Prostate gland (tissue), 2 donors: ENCODE measurements around the gene RASAL2. TPM values are rescaled to one million over a fixed set of nuclear protein-coding genes. Genes with fewer than 3 reads are reported as not detected.
"Not testable (repeated sequence)": the region's sequence is repeated elsewhere in the genome, so short reads cannot be mapped to it uniquely, and the experiment has no call there.

Experiments used
- DNase-seq: peaks from one replicate; pipeline ENCODE4 v3.0.0-alpha.2; 2019; ENCODE audit warnings: low spot score
- H3K27ac ChIP-seq, 2 donors: fragments of 200-600 bp; sonication (generic); 2 replicates each; pipeline ENCODE4 v1.5.1; 2017 to 2019
- H3K27me3 ChIP-seq: fragments of 200-600 bp; sonication (generic); replicated peaks from 2 replicates; pipeline ENCODE4 v1.5.1; 2019; ENCODE audit not compliant: insufficient read depth
- H3K36me3 ChIP-seq, 2 donors: fragments of 200-600 bp; sonication (generic); 1 replicate in 1 of 2; 2 replicates in 1 of 2; pipeline versions ENCODE4 v1.5.1 to v1.8.1; 2017 to 2019
- H3K4me1 ChIP-seq: fragments of 200-600 bp; sonication (generic); replicated peaks from 2 replicates; pipeline ENCODE4 v1.5.1; 2019
- H3K4me3 ChIP-seq, 2 donors: fragments of 200-600 bp; sonication (generic); 2 replicates each; pipeline ENCODE4 v1.5.1; 2017 to 2019
- H3K9me3 ChIP-seq: fragments of 200-600 bp; sonication (generic); 2 replicates; pipeline ENCODE4 v1.5.1; 2017
- CTCF ChIP-seq, 4 experiments: fragments of 200-600 bp in 2 of 4; fragments of 450-650 bp in 2 of 4; sonication (generic) in 2 of 4; IDR thresholded peaks; 1 replicate in 3 of 4; 2 replicates in 1 of 4; pipeline ENCODE4 v1.5.1; 2016 to 2019; ENCODE audit warnings: antibody characterized with exemption in 4 of 4, mild to moderate bottlenecking in 2 of 4, moderate library complexity in 2 of 4
- POLR2A ChIP-seq: fragments of 450-650 bp; IDR thresholded peaks from one replicate; pipeline ENCODE4 v1.6.1; 2016; ENCODE audit warnings: antibody characterized with exemption, mild to moderate bottlenecking
- POLR2AphosphoS5 ChIP-seq: sonication (generic); formaldehyde crosslinking; IDR thresholded peaks from one replicate; pipeline ENCODE4 v1.6.1; 2017; ENCODE audit warnings: antibody characterized with exemption
- WGBS: methylation state at CpG from one replicate; pipeline ENCODE4 v1.1.5; 2018; 5-methylcytosine and 5-hydroxymethylcytosine counted together
- intact Hi-C: fragments of 100-400 bp; cut with DNase I; formaldehyde crosslinking; loops from one replicate; pipeline ENCODE4 v1.14.2; 2022
- total RNA-seq, 2 donors: library from RNA; depleted of rRNA; stranded (reverse); fragments of >200 nt; gene quantifications; one replicate each; pipeline ENCODE4 v1.1.0, GENCODE V29; 2016

Gene RASAL2
- total RNA-seq, 2 donors from 2014 or later, result 9.2 to 36.9 TPM

- no peaks in the 10 kb centered on the region for H3K27me3 ChIP-seq
- no peak for TF ChIP-seq POLR2A
- no peak for TF ChIP-seq CTCF (IDR thresholded peaks at IDR 0.05)
- no peak for TF ChIP-seq POLR2AphosphoS5
- no peaks in the 10 kb centered on the region for H3K9me3 ChIP-seq
- H3K4me1 ChIP-seq, result no peaks in the 10 kb centered on the region
- no peaks in the 10 kb centered on the region for H3K36me3 ChIP-seq
- no peak for DNase-seq
- H3K4me3 ChIP-seq, result no peak overlapping the region
- H3K27ac ChIP-seq, result no peak overlapping the region
- intact Hi-C loops, result no loop called here
Observed at GRCh38 chr1:178115260-178115659, 21.4 kb downstream of the RASAL2 start.

- 100% methylated on average over 4 of the region's 4 CpGs for WGBS
- H3K4me1 ChIP-seq, result no peaks in the 10 kb centered on the region
- no peak overlapping the region for H3K4me3 ChIP-seq
- H3K27ac ChIP-seq, result no peak overlapping the region
- no peak for TF ChIP-seq POLR2AphosphoS5
- TF ChIP-seq CTCF (IDR thresholded peaks at IDR 0.05), result no peak
- no peak for TF ChIP-seq POLR2A
- H3K36me3 ChIP-seq, result no peaks in the 10 kb centered on the region
- intact Hi-C loops, result no loop called here
- no peak for DNase-seq
- H3K9me3 ChIP-seq, result no peaks in the 10 kb centered on the region
- no peaks in the 10 kb centered on the region for H3K27me3 ChIP-seq
Observed at GRCh38 chr1:178118524-178118923, 24.6 kb downstream of the RASAL2 start.

GRCh38 chr1:178119628-178120027, 25.7 kb downstream of the RASAL2 start:
- TF ChIP-seq CTCF (IDR thresholded peaks at IDR 0.05) (no peak), POLR2A (no peak), POLR2AphosphoS5 (no peak)
- DNase-seq, result no peak
- Histone ChIP-seq H3K4me3 (no peak overlapping the region), H3K4me1 (no peaks in the 10 kb centered on the region), H3K9me3 (no peaks in the 10 kb centered on the region), H3K27ac (no peak overlapping the region), H3K27me3 (no peaks in the 10 kb centered on the region), H3K36me3 (no peaks in the 10 kb centered on the region)
- WGBS, result 74% methylated on average over 5 of the region's 5 CpGs
- intact Hi-C loops, result no loop called here

GRCh38 chr1:178120088-178120487, 26.2 kb downstream of the RASAL2 start:
- H3K4me1 ChIP-seq, result no peaks in the 10 kb centered on the region
- intact Hi-C loops, result no loop called here
- H3K27me3 ChIP-seq, result no peaks in the 10 kb centered on the region

GRCh38 chr1:178120520-178121052, 26.7 kb downstream of the RASAL2 start:
- H3K4me1 ChIP-seq, DNase-seq, H3K27ac ChIP-seq, H3K36me3 ChIP-seq, H3K9me3 ChIP-seq, H3K27me3 ChIP-seq, H3K4me3 ChIP-seq, intact Hi-C loops: not testable (repeated sequence)
- WGBS, result 94% methylated on average over 7 of the region's 7 CpGs

More at GRCh38 chr1:178120088-178120487, 26.2 kb downstream of the RASAL2 start:
- H3K27ac ChIP-seq, result no peak overlapping the region
- no peaks in the 10 kb centered on the region for H3K36me3 ChIP-seq
- no peaks in the 10 kb centered on the region for H3K9me3 ChIP-seq
- WGBS, result 91% methylated on average over 4 of the region's 4 CpGs
- no peak for DNase-seq
- TF ChIP-seq CTCF (IDR thresholded peaks at IDR 0.05) (no peak), POLR2A (no peak), POLR2AphosphoS5 (no peak)
- H3K4me3 ChIP-seq, result no peak overlapping the region
